Naive thymus-derived CD4-positive, alpha-beta T cell (primary cell): ENCODE results near the gene ANKRD34A. TPM values are rescaled to one million over a fixed set of nuclear protein-coding genes. Genes with fewer than 3 reads are reported as not detected.

Experiments
- ATAC-seq: fragments of 150-1000 bp; cut with Tn5 transposase; 2 replicates; pipeline ENCODE4 v1.10.0; 2021; ENCODE audit warnings: mild to moderate bottlenecking, moderate library complexity
- CTCF ChIA-PET: fragments of 350-600 bp; sonication (Branson Sonifier 250); formaldehyde crosslinking; loops from one replicate; lab custom pipeline; 2021; ENCODE audit warnings: antibody characterized with exemption; lab: Charles Lee
- POLR2A ChIA-PET: fragments of 350-600 bp; sonication (Branson Sonifier 250); formaldehyde crosslinking; loops from one replicate; lab custom pipeline; 2021; ENCODE audit warnings: antibody characterized with exemption, inconsistent platforms; lab: Charles Lee
- DNase-seq, 9 donors: peaks; one replicate each; pipeline versions ENCODE4 v3.0.0 to v3.0.0-alpha.2; 2020 to 2022; ENCODE audit warnings: mixed read lengths in 1 of 9
- H3K27ac ChIP-seq: one replicate; pipeline ENCODE4 v1.7.0; 2013; ENCODE audit warnings: mild to moderate bottlenecking, low read depth, low read length, moderate library complexity
- H3K27me3 ChIP-seq, 2 donors: one replicate each; pipeline ENCODE4 v1.7.0; 2013; ENCODE audit warnings: low read length in 2 of 2, mild to moderate bottlenecking in 2 of 2, moderate library complexity in 2 of 2; ENCODE audit not compliant: control insufficient read depth in 2 of 2, insufficient read depth in 2 of 2
- H3K36me3 ChIP-seq, 3 experiments: 1 replicate in 2 of 3; 2 replicates in 1 of 3; pipeline ENCODE4 v1.7.0; 2013; ENCODE audit warnings: low read length in 3 of 3, mild to moderate bottlenecking in 3 of 3, moderate library complexity in 1 of 3; ENCODE audit not compliant: insufficient read depth in 3 of 3, control insufficient read depth in 2 of 3
- H3K4me1 ChIP-seq, 2 donors: one replicate each; pipeline ENCODE4 v1.7.0; 2013; ENCODE audit warnings: low read length in 2 of 2, mild to moderate bottlenecking in 2 of 2, moderate library complexity in 1 of 2; ENCODE audit not compliant: control insufficient read depth in 2 of 2, insufficient read depth in 2 of 2
- H3K4me3 ChIP-seq: 2 replicates; pipeline ENCODE4 v1.7.0; 2013; ENCODE audit warnings: mild to moderate bottlenecking, low read length
- H3K9me3 ChIP-seq, 3 experiments: 1 replicate in 2 of 3; 2 replicates in 1 of 3; pipeline ENCODE4 v1.7.0; 2013; ENCODE audit warnings: low read length in 3 of 3; ENCODE audit not compliant: control insufficient read depth in 2 of 3
- H3K27ac Mint-ChIP-seq, 9 donors: one replicate each; pipeline ENCODE4 v1.8.0; 2020 to 2022; ENCODE audit warnings: mixed read lengths in 9 of 9, mild to moderate bottlenecking in 8 of 9, moderate library complexity in 5 of 9, inconsistent platforms in 2 of 9
- H3K27me3 Mint-ChIP-seq, 5 donors: one replicate each; pipeline ENCODE4 v1.8.0; 2021 to 2022; ENCODE audit warnings: mixed read lengths in 5 of 5, mild to moderate bottlenecking in 1 of 5
- H3K36me3 Mint-ChIP-seq, 5 donors: one replicate each; pipeline ENCODE4 v1.8.0; 2020 to 2022; ENCODE audit warnings: mixed read lengths in 5 of 5, mild to moderate bottlenecking in 3 of 5, inconsistent platforms in 1 of 5
- H3K4me1 Mint-ChIP-seq, 7 donors: one replicate each; pipeline ENCODE4 v1.8.0; 2020 to 2022; ENCODE audit warnings: mixed read lengths in 7 of 7, mild to moderate bottlenecking in 3 of 7, inconsistent platforms in 1 of 7
- H3K4me3 Mint-ChIP-seq, 10 donors: one replicate each; pipeline ENCODE4 v1.8.0; 2020 to 2022; ENCODE audit warnings: mild to moderate bottlenecking in 10 of 10, mixed read lengths in 10 of 10, moderate library complexity in 6 of 10, inconsistent platforms in 2 of 10
- H3K9me3 Mint-ChIP-seq, 11 donors: one replicate each; pipeline ENCODE4 v1.8.0; 2020 to 2022; ENCODE audit warnings: mixed read lengths in 11 of 11, mild to moderate bottlenecking in 4 of 11, inconsistent platforms in 1 of 11, moderate library complexity in 1 of 11
- intact Hi-C, 2 donors: fragments of 100-400 bp; cut with micrococcal nuclease; formaldehyde crosslinking; loops; one replicate each; pipeline ENCODE4 v1.15.1; 2023
- polyA plus RNA-seq, 2 donors: library from polyadenylated mRNA; unstranded; fragments of 300-500 nt; fragmentation: Illumina TruSeq; gene quantifications; one replicate each; pipeline ENCODE4 v1.2.3, GENCODE V29; 2021
- total RNA-seq, 6 experiments: library from RNA in 5 of 6; stranded (reverse) in 5 of 6; gene quantifications; 1 replicate in 5 of 6; 2 replicates in 1 of 6; pipeline ENCODE4 v1.2.3 and lab custom pipeline; 2021 to 2026

ANKRD34A gene
- total and polyA plus RNA-seq, 7 experiments from 2014 or later = 0.11 to 1.5 (median 0.66) TPM

GRCh38 chr1:145995964-145996432 is 31.6 kb upstream of the ANKRD34A start:
- intact Hi-C loops = loop anchor here (1.0 to 5.0 kb wide), 6 partner anchors 8 to 77 kb away; partner anchors contain the start of genes ANKRD34A (in 1 of the 2), PEX11B (in 1 of the 2), POLR3GL (in 1 of the 2) and RBM8A (in 1 of the 2)
- Histone ChIP-seq H3K9me3 (no peaks in the 10 kb centered on the region), H3K36me3 (peaks cover 36 to 47% (median 37%) of the 10 kb centered on the region in 3 experiments), H3K27ac (peak overlapping the region; percentile 91), H3K27me3 (no peaks in the 10 kb centered on the region), H3K4me1 (peaks cover 37 to 48% of the 10 kb centered on the region in 2 donors), H3K4me3 (peak overlapping the region; percentile 97)
- no peak for ATAC-seq
- H3K27me3 Mint-ChIP-seq = peaks cover 0 to 3% (median 0%) of the 10 kb centered on the region in 5 donors
- H3K9me3 Mint-ChIP-seq = peaks cover 0 to 14% (median 0%) of the 10 kb centered on the region in 11 donors
- ChIA-PET POLR2A (interaction anchor here (0.8 to 35.8 kb wide), 13 partner anchors 9 to 172 kb away, joined by 3 to 1779 read pairs (median 24); partner anchors contain the start of genes ANKRD34A, HJV, LIX1L and NUDT17), CTCF (interaction anchor here (1.4 to 12.8 kb wide), 5 partner anchors 9 to 16 kb away, joined by 3 to 193 read pairs (median 6); no protein-coding TSS in a partner anchor)
- peaks cover 41 to 73% (median 54%) of the 10 kb centered on the region in 7 donors for H3K4me1 Mint-ChIP-seq
- H3K36me3 Mint-ChIP-seq = peaks cover 31 to 52% (median 50%) of the 10 kb centered on the region in 5 donors
- H3K4me3 Mint-ChIP-seq = peak overlapping the region; percentile 89 to 99 (median 98)
- H3K27ac Mint-ChIP-seq = peak overlapping the region; percentile 94 to 99 (median 97)
- DNase-seq = no peak

DNA sequence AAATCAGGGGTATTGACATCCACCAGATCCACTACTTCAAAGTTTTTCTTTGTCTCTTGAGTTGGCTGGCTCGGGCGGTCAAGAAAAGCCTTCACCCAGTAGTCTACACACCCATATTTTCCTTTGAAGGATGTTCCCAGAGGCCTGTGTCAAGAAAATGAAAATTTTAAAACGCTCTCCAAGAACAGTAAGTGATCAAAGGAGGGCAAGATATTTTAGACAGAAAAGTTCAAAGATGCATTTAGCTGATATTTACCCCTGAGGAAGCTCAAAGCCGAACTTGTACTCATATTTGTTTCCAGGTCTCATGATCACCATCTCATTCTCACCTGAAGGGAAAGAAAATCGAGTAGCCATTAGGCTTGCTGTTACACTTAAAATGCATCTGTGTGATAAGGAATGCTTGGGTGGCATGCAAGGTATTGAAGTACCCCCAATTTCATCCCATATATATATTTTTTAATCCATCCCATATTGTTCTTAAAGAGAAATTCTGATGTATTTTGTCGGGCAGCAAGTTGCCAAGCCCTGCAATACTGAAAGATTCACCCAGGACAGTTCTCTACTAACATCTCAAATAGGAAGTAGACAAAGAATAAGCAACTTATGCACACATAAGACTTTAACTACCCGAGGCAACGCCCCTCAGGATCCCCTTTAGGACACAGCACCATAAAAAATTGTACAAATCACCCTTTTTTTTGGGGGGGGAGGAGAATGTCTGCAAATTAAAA is 30.9 kb upstream of the ANKRD34A start:
- Histone ChIP-seq H3K27me3 (no peaks in the 10 kb centered on the region), H3K36me3 (peaks cover 36 to 47% (median 37%) of the 10 kb centered on the region in 3 experiments), H3K4me3 (peak overlapping the region; percentile 97), H3K4me1 (peaks cover 37 to 46% of the 10 kb centered on the region in 2 donors), H3K9me3 (no peaks in the 10 kb centered on the region), H3K27ac (peak overlapping the region; percentile 91)
- H3K9me3 Mint-ChIP-seq = peaks cover 0 to 14% (median 0%) of the 10 kb centered on the region in 11 donors
- ATAC-seq = no peak
- peaks cover 0 to 3% (median 0%) of the 10 kb centered on the region in 5 donors for H3K27me3 Mint-ChIP-seq
- POLR2A ChIA-PET = interaction anchor here (1.4 to 35.8 kb wide), 11 partner anchors 9 to 137 kb away, joined by 3 to 1779 read pairs (median 24); partner anchors contain the start of genes ANKRD34A, HJV, LIX1L and PIAS3
- DNase-seq = peak in 1 of 9 donors; percentile 9
- peaks cover 31 to 52% (median 50%) of the 10 kb centered on the region in 5 donors for H3K36me3 Mint-ChIP-seq
- H3K27ac Mint-ChIP-seq = peak overlapping the region; percentile 94 to 99 (median 97)
- H3K4me3 Mint-ChIP-seq = peak overlapping the region; percentile 89 to 99 (median 98)
- CTCF ChIA-PET = interaction anchor here (1.5 to 12.8 kb wide), 5 partner anchors 9 to 19 kb away, joined by 3 to 193 read pairs (median 5); no protein-coding TSS in a partner anchor
- H3K4me1 Mint-ChIP-seq = peaks cover 43 to 80% (median 57%) of the 10 kb centered on the region in 7 donors
- intact Hi-C loops = loop anchor here in 1 of 2 donors (5.0 kb wide), 1 partner anchor 33 kb away; the partner anchor contains the start of genes ANKRD34A and POLR3GL

DNA sequence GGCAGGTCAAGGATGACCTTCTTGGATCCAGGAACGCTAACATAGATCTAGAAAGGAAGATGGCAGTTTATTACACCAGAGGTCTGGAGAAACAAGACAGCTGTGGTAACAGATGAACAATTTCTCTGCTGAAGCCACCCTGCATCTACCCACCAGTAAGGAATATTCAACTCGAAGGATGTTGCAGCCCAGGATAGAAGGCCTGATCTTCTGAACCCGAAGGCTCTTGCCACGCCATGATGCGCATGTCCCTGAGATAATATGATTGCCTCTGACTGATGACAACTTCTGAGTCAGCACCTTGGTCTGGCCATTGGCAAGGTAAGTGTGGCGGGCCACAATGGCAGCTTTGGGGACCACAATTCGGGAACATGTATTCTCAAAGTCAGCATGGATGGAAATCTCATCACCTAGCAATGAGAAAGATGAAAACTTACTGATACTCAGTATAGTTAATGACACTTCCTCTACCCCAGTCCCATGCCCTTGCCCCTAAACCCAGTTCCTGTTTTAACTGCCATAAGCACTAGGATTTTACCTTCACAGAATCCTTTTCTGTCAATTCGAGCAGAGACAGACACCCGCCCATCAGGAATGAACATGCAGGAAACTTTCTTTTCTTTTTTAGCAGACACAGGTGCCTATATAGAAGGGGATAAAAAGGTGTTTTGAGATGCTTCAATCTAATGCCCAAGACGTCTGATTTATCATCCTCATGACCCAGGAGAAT is 30.2 kb upstream of the ANKRD34A start:
- Mint-ChIP-seq H3K36me3 (peaks cover 31 to 52% (median 50%) of the 10 kb centered on the region in 5 donors), H3K4me3 (peak overlapping the region; percentile 89 to 99 (median 98)), H3K27ac (peak overlapping the region; percentile 94 to 99 (median 97)), H3K4me1 (peaks cover 37 to 75% (median 57%) of the 10 kb centered on the region in 7 donors), H3K27me3 (peaks cover 0 to 3% (median 0%) of the 10 kb centered on the region in 5 donors), H3K9me3 (peaks cover 0 to 14% (median 0%) of the 10 kb centered on the region in 11 donors)
- peaks cover 36 to 47% (median 37%) of the 10 kb centered on the region in 3 experiments for H3K36me3 ChIP-seq
- ATAC-seq = no peak
- peak in 1 of 9 donors; percentile 11 for DNase-seq
- CTCF ChIA-PET = interaction anchor here (1.4 to 12.8 kb wide), 4 partner anchors 9 to 20 kb away, joined by 3 to 193 read pairs (median 12); no protein-coding TSS in a partner anchor
- intact Hi-C loops = loop anchor here in 1 of 2 donors (5.0 kb wide), 1 partner anchor 32 kb away; the partner anchor contains the start of genes ANKRD34A and POLR3GL
- H3K4me1 ChIP-seq = peaks cover 29 to 39% of the 10 kb centered on the region in 2 donors
- H3K9me3 ChIP-seq = no peaks in the 10 kb centered on the region
- POLR2A ChIA-PET = interaction anchor here (0.7 to 35.8 kb wide), 11 partner anchors 8 to 146 kb away, joined by 3 to 1779 read pairs (median 24); partner anchors contain the start of genes ANKRD34A, HJV, LIX1L and PIAS3
- H3K27me3 ChIP-seq = no peaks in the 10 kb centered on the region
- H3K27ac ChIP-seq = peak overlapping the region; percentile 91
- peak overlapping the region; percentile 97 for H3K4me3 ChIP-seq

DNA sequence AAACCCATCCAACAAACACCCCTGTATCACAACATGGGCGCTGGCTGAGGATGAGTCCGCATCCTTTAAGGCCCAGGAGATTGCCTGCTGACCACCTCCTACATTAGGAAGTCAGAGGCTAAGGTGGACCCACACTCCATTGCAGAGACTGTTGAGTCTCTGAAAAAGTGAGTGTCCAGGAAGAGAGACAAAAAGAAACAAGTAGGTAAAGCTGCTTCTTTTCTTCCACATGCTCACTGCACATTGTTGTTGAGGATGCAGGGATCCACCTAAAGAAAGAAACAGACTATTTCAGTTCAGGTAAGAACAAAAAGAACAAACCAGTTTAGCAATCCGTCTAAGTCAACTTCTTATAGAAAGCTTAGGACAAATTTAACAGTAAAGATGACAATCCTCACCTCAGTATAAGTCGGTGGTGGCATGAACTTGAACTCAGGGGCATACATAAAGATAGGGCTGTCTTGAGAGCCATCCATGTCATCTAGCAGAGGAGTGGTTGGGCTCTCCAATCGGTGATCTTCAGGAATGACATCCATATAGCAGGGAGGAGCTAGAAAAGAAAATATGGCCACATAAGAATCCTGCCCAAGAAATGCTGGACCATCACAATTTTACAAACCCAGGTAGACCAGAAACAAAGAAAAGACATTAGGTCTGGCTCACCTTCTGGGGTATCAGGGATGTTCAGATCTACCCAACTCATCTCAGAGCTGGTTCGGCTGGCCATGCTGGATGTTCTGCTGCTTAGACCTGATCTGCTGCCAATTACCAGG is 29.4 kb upstream of the ANKRD34A start:
- POLR2A ChIA-PET = interaction anchor here (0.7 to 35.8 kb wide), 10 partner anchors 7 to 145 kb away, joined by 3 to 1779 read pairs (median 16); partner anchors contain the start of genes ANKRD34A, HJV, LIX1L and PEX11B
- intact Hi-C loops = no loop called here
- DNase-seq (no peak), ATAC-seq (no peak)
- Mint-ChIP-seq H3K27ac (peak overlapping the region; percentile 94 to 99 (median 97)), H3K27me3 (peaks cover 0 to 3% (median 0%) of the 10 kb centered on the region in 5 donors), H3K4me1 (peaks cover 39 to 71% (median 55%) of the 10 kb centered on the region in 7 donors), H3K36me3 (peaks cover 31 to 52% (median 49%) of the 10 kb centered on the region in 5 donors), H3K9me3 (peaks cover 0 to 14% (median under 1%) of the 10 kb centered on the region in 11 donors), H3K4me3 (peak overlapping the region; percentile 89 to 99 (median 98))
- H3K36me3 ChIP-seq = peaks cover 36 to 47% (median 37%) of the 10 kb centered on the region in 3 experiments
- peaks cover 22 to 34% of the 10 kb centered on the region in 2 donors for H3K4me1 ChIP-seq
- CTCF ChIA-PET = interaction anchor here (1.4 to 12.8 kb wide), 5 partner anchors 9 to 21 kb away, joined by 3 to 193 read pairs (median 5); no protein-coding TSS in a partner anchor
- H3K4me3 ChIP-seq = peak overlapping the region; percentile 97
- no peaks in the 10 kb centered on the region for H3K9me3 ChIP-seq
- peak overlapping the region; percentile 91 for H3K27ac ChIP-seq
- H3K27me3 ChIP-seq = no peaks in the 10 kb centered on the region

GRCh38 chr1:145992958-145993617 is 28.7 kb upstream of the ANKRD34A start:
- Mint-ChIP-seq H3K27me3 (peaks cover 0 to 3% (median 0%) of the 10 kb centered on the region in 5 donors), H3K9me3 (peaks cover 0 to 14% (median 2%) of the 10 kb centered on the region in 11 donors), H3K36me3 (peaks cover 31 to 52% (median 50%) of the 10 kb centered on the region in 5 donors), H3K27ac (peak overlapping the region; percentile 74 to 99 (median 97)), H3K4me1 (peaks cover 40 to 68% (median 55%) of the 10 kb centered on the region in 7 donors), H3K4me3 (peak overlapping the region; percentile 89 to 99 (median 98))
- H3K9me3 ChIP-seq = no peaks in the 10 kb centered on the region
- ChIA-PET CTCF (interaction anchor here (1.4 to 12.8 kb wide), 4 partner anchors 9 to 14 kb away, joined by 3 to 193 read pairs (median 12); no protein-coding TSS in a partner anchor), POLR2A (interaction anchor here (1.1 to 35.8 kb wide), 7 partner anchors 6 to 134 kb away, joined by 3 to 1779 read pairs (median 61); partner anchors contain the start of genes ANKRD34A, HJV, LIX1L and PEX11B)
- H3K27me3 ChIP-seq = no peaks in the 10 kb centered on the region
- H3K36me3 ChIP-seq = peaks cover 36 to 47% (median 37%) of the 10 kb centered on the region in 3 experiments
- peaks cover 15 to 34% of the 10 kb centered on the region in 2 donors for H3K4me1 ChIP-seq
- DNase-seq (no peak), ATAC-seq (no peak)
- H3K27ac ChIP-seq = peak overlapping the region; percentile 91
- intact Hi-C loops = no loop called here
- peak overlapping the region; percentile 97 for H3K4me3 ChIP-seq
